Caki2 (cell line): ENCODE measurements around the gene DMPK. TPM values are rescaled to one million over a fixed set of nuclear protein-coding genes. Genes with fewer than 3 reads are reported as not detected.

Experiments used
- DNase-seq: peaks from one replicate; pipeline ENCODE4 v3.0.0-alpha.2; 2015; ENCODE audit warnings: low read depth
- in situ Hi-C: cut with HindIII; loops from 2 replicates; pipeline ENCODE4 v1.10.0; 2016; ENCODE audit warnings: low sequenced_read_pairs, low pct_unique_long_range_greater_than_20kb, mixed read lengths
- total RNA-seq: library from RNA; depleted of rRNA; stranded (reverse); fragments of >200 nt; shearing (Covaris generic); gene quantifications from 2 replicates; pipeline ENCODE4 v1.2.3, GENCODE V29; 2014; ENCODE audit warnings: low replicate concordance

The DMPK gene
- total RNA-seq, 1 experiment from 2014 or later: 9.1 TPM

DNA sequence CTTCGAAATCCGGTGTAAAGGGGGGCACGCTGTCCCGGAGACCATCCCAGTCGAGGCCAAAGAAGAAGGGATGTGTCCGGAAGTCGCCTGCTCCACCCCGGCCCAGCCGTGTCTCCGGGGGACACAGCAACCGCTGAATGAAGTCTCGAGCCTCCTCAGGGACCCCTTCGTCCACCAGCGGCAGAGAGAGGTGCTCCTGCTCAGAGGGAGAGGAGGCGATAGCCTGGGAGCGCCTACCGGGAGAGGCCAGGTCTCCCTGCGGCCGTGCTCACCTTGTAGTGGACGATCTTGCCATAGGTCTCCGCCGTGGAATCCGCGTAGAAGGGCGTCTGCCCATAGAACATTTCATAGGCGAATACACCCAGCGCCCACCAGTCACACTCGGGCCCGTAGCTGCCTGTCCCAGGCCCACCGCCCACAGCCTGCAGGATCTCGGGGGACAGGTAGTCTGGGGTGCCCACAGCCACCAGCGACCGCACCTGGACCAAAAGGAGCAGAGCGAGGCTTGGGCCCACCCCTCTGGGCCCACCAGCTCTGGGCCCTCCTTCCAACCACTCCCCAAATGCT is 4.8 kb downstream of the DMPK start:
- in situ Hi-C loops: no loop called here

DNA sequence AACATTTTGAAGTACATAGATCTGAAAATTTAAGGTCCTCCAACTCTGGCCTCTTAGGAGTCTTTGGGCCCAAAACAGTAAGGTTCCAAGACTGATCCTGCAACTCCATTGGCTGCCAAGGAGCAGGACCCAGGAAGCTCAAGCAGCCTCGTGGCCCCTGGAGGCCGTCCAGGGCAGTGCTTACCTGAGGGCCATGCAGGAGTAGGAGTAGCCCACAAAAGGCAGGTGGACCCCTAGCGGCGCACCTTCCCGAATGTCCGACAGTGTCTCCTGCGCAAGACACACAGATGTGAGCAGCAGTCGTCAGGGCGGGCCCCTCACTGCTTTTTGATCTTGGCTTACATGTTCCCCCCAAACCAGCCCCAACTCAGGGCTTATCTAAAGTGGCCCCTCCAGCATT is 7.5 kb downstream of the DMPK start:
- DNase-seq: no peak
- in situ Hi-C loops: no loop called here

More for the DNA sequence above, 4.8 kb downstream of the DMPK start:
- DNase-seq: no peak

DNA sequence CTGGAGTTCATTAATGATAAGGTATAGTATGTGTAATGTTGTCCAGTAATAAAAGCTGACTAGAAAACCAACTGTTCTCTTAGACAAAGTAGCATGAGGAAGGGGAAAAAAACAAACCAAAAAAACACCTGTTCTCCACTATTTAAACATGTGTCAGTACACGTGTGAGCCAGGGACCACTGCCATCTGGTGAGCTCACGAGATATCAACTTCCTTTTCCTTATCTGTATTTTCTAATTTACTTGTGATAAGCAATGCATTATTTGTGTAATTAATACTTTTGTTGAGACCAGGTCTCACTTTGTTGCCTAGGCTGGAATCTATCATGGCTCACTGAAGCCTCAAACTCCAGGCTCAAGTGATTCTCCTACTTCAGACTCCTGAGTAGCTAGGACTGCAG is 8.9 kb downstream of the DMPK start:
- DNase-seq: no peak
- in situ Hi-C loops: no loop called here

DNA sequence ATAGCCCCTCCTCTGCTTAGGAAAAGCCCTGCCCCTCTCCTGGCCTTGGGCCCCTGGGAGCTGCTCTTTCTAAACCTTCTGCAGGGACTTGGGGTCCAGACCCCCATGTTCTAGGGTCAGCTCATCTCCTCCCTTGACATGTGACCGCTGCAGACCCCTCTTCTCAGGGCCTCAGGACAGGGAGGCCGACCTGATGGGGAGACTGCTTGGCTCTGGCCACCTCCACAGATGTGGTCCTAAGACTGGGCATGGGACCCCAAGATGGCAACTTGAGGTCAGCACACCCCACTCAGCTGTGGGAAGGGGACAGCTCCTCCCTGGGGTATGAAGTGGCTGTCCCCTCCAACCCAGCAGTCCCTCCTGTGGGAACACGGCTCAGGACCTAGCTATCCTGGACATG is 9.4 kb downstream of the DMPK start:
- in situ Hi-C loops: no loop called here
- DNase-seq: no peak

DNA sequence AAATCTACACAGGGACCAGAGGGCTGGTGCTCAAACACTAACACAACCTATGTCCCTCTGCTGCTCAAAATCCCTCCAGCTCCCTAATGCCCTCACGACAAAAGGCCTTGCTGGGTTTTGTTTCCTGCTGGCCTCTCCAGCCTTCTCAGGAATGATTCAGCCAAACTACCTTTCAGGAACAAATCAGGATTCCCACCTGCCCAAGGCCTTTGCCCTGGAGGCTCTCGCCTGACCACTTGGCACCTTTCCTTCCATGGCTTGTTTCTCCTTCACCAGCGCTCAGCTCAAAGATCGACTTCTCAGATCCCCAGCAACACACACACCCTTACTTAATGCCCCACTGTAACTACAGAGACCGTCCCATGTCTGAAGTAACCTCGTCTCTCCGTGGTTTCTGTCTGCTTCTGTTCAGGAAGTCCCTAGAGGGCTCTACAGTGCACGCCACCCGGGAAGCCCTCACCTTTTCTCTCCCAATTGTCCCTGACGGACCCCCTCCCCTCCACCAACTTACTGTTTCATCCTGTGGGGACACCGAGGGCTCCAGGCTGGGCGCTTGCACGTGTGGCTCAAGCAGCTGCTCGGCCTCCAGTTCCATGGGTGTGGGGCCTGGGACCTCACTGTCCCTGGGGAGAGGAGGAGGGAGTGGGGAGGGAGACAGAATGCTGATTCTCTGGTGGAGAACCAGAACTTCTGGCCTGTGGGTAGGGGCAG is 10.0 kb downstream of the DMPK start:
- DNase-seq: no peak

DNA sequence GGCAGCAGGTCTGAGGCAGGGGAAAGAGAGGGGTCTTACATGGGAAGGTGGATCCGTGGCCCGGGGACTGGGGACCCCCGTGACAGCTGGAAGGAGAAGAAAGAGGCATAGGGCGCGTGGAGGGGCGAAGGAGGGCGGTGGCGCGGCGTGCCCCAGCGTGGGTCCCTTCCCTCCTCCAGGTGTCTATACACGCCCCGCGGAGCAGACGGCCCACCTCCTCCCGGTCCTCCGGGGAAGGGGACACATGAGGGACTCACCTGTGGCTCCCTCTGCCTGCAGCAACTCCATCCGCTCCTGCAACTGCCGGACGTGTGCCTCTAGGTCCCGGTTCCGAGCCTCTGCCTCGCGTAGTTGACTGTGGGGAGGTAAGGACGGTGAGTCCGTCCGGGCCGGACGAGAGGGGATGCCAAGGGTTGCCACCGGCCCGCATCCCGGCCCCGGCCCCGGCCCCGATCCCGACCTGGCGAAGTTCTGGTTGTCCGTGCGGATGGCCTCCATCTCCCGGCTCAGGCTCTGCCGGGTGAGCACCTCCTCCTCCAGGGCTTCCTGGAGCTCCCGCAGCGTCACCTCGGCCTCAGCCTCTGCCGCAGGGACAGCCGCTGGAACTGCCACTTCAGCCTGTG is 10.9 kb downstream of the DMPK start:
- no peak for DNase-seq

More for the DNA sequence above, 10.0 kb downstream of the DMPK start:
- in situ Hi-C loops: no loop called here

DNA sequence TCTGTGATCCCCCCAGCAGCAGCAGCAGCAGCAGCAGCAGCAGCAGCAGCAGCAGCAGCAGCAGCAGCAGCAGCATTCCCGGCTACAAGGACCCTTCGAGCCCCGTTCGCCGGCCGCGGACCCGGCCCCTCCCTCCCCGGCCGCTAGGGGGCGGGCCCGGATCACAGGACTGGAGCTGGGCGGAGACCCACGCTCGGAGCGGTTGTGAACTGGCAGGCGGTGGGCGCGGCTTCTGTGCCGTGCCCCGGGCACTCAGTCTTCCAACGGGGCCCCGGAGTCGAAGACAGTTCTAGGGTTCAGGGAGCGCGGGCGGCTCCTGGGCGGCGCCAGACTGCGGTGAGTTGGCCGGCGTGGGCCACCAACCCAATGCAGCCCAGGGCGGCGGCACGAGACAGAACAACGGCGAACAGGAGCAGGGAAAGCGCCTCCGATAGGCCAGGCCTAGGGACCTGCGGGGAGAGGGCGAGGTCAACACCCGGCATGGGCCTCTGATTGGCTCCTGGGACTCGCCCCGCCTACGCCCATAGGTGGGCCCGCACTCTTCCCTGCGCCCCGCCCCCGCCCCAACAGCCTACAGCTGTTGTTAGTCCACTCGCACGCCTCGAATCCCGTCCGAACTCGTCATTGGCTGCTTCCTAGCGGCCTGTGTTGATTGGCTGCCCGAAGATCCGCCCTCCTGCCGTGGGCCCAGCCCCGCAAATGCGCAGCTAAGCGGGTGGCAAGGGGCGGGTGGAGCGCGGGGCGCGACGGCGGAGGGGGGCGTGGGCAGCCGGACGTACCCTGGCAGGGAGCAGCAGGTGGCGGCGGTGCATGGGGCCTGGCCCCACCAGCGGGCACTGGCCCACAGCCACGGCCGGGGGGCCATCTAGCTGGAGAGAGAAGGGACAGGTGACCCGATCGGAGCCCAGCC is 11.8 kb downstream of the DMPK start:
- DNase-seq: peak; percentile 99
- in situ Hi-C loops: no loop called here

More for the DNA sequence above, 10.9 kb downstream of the DMPK start:
- in situ Hi-C loops: no loop called here

DNA sequence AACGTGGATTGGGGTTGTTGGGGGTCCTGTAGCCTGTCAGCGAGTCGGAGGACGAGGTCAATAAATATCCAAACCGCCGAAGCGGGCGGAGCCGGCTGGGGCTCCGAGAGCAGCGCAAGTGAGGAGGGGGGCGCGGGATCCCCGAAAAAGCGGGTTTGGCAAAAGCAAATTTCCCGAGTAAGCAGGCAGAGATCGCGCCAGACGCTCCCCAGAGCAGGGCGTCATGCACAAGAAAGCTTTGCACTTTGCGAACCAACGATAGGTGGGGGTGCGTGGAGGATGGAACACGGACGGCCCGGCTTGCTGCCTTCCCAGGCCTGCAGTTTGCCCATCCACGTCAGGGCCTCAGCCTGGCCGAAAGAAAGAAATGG is 12.5 kb downstream of the DMPK start:
- no peak for DNase-seq
- in situ Hi-C loops: no loop called here

DNA sequence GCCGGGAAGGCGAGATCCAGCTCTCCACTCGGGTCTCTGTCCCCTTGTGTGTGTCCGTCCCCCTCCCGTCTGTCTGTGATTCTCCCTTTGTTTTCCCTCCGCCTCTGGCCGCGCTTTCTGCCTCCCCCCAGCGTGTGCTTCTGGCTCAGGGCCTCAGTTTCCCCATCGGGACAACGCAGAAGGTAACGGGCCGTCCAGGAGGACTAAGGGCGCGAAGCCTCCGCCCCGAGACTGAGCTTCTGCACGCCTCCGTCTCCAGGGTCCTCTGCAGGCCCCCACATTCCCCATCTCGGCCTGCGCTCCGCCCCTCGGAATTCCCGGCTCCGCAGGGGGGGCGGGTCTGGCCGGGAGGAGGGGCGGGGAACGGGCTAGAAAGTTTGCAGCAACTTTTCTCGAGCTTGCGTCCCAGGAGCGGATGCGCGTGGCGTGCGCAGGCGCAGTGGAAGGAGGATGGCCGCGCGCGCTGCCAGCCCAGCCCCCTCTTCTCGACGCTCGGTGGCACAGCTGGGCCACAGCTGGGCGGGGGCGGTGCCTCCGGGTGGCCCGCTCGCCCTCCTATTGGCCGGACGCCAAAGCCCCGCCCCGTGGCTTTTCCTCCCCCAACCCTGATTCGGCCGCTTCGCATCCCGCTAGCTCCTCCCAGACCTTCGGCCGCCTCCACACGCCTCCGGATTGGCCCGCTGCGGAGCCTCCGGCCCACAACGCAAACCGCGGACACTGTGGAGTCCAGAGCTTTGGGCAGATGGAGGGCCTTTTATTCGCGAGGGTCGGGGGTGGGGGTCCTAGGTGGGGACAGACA is 13.1 kb downstream of the DMPK start, which contains the start of gene SIX5:
Gene SIX5, minus strand, starts transcription at position 269 of the 799 bp plus-strand sequence. CDS start 408 bp downstream, outside the sequence.
- in situ Hi-C loops: no loop called here
- DNase-seq: peak; percentile 100

DNA sequence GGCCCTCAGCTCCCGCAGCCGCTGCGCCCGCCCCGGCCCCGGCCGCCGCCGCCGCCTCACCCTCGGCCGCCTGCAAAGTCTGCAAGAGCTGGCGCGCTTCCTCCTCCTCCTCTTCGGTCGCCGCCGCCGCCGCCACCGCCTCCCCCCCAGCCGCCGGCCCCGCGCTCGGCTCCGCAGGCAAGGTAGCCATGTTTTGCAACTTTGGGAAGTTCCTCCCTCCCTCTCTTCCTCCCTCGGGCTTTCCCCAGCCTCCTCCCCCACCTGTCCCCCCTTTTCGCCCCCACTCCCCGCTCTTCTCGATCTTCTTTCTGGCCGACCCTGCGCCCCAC is 13.7 kb downstream of the DMPK start:
- no peak for DNase-seq

DNA sequence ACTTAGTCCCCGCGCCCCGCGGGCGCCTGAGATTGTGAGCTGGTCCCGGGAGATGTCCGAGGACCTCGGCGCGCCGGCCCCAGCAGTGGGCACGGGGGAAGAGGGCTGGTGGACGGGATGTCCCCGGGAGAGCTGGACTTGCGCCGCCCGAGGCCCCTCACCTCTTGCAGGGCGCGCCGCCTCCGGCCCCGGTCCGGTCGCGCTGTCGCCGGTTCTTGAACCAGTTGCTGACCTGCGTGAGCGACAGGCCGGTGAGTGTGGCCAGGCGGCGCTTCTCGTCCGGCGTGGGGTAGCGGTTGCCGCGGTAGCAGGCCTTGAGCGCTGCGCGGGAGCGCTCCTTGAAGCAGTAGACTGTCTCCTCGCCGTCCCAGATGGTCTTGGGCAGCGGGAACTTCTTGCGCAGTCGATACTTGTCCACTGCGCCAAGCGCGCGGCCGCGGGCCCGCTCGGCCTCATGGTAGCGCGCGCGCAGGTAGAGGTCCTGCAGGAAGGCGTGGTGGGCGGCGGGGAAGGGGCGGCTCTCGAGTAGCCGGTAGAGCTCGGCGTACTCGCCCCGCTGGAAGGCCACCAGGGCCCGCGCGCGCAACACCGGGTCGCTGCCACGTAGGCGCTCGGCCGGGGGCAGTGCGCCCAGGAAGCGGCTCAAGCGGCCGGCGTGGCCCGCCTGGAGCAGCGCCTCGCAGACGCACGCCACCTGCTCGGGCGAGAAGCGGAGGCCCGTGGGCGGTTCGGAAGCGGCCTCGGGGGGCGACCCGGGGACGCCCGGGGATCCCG is 14.2 kb downstream of the DMPK start:
- in situ Hi-C loops: no loop called here

More for the DNA sequence above, 13.7 kb downstream of the DMPK start:
- in situ Hi-C loops: no loop called here

DNA sequence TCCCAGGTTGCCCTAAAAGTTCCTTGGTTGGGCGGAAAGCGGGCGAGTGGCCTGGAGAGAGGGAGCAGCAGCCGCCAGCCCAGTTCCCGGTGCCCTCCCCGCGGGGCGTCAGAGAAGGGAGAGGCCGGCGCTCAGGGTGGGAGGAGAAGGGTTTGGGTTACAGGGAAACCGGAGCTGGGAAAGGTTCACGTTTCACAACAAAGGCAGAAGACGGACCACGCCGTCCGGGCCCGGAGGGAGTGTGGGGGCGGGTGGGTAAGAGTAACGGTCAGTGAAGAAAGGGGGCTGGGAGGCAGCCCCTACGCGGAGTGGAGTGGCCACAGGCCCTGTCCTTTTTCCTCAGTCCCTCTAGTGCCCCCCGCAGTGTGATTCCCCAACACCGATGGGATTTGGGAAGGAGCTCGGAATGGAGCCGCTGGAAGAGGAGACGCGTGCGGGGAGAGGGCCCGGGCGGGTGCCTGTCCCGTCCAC is 14.8 kb downstream of the DMPK start:
- in situ Hi-C loops: no loop called here
- peak; percentile 80 for DNase-seq

More for the DNA sequence above, 14.2 kb downstream of the DMPK start:
- peak; percentile 78 for DNase-seq

DNA sequence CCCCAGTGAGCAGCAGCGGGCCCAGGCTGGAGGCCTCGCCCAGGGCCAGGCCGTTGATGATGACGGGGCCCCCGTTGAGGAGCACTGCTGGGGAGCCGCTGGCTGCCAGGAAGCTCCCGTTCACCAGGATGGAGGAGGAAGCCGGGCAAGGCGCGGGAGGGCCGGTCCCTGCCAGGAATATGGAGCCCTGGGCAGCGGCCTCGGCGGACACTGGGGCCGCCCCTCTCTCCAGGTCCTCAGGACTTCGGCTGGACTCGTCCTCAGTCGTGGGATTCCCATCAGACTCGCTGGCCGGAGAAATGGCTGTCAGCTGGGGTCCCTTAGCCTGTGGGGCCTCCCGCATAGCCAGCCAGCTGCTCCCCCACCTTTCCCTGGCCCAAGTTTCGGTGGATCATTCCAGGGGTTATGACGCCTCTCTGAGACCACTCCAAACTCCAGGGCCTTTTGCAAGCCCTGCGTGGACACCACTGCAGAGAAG is 15.4 kb downstream of the DMPK start:
- DNase-seq: no peak
- in situ Hi-C loops: no loop called here

DNA sequence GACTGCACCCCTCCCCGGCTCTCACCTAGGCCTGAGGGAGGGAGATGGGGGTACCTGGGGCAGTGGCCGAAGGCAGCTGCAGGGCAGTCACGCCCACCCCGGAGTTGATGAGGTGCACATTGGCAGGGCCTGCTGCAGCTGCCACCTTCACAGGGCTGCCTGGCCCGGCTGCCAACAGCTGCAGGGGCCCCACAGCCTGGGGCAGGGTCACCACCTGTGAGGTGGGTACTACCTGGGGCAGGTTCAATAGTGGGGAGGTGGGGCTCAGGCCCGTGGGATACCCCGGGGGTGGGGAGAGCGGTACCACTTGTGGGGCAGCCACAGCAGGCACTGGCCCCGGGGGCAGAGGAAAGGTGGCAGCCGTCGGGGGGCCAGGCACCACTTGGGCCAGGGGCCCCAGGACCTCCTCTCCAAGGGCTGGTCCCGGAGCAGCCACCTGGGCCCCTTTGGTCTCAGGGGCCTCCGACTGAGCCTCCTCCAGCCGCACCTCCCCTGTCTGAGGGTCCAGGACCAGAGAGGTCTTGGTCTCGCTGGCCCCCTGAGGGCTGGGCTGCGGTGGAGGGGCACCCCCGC is 15.9 kb downstream of the DMPK start:
- in situ Hi-C loops: no loop called here
- DNase-seq: no peak

DNA sequence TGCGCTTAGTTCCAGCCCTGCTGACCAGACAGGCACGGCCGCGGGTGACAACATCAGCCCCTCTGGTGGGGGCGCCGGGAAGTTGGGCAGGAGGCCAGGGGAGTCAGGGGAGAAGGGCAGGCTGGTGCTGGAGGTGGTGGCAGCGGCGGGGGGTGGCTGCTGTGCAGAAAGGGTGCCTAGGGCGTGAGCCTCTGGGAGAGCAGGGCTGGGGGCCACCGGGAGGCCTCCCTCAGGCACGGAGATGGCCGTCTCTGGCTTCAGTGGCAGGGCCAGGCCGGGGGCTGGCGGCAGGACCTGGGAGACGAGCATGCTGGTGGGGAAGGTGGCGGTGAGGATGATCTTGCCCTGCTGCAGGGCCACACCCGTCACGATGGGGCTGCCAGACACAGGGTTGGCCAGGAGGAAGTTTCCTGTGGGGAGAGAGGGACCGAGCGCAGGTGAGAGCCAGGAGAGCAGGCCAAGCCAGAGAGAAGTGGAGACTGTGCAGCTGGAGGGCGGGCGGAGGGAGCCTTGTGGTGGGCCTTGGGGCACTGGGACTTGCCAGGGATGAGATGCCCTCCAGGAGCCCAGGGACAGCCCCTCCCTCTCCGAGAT is 16.5 kb downstream of the DMPK start:
- DNase-seq: no peak
- in situ Hi-C loops: no loop called here

DNA sequence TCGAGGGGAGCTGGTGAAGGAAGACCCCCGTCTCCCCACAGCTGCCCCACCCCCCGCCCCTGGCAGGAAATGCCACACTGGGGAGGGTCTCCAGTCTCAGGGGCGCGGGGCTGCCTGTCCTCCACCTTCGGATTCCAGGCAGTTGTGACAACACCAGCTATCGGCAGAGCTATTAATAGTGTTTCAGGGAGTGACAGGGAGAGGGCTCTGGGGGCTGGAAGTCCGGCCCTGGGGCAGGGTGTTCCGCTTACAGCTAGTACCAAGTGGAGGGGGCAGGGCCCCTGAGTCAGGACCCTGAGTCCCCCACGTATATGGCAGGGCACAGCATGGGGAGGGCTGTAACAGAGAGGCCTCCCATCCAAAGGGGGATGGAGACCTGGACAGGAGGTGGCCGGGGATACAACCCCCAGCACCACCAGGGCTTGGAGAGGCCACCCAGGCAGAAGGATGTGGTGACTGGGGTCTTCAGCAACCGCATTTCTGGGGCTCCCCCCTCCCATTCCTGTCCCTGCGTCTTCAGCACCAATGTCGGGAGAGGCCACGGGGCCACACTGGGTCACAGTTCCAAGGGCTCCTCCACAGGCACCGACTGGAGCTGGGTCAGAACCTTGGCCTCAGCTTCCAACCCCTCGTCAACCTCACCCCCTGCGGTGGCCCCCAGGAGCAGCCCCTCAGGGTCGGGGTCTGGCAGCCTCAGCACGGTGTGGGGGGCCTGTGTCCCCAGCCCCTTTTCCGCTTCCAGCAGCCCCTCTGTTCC is 17.2 kb downstream of the DMPK start:
- DNase-seq: no peak

More for the DNA sequence above, 17.2 kb downstream of the DMPK start:
- in situ Hi-C loops: no loop called here
